ENCODE results near the gene MEGF6.

MEGF6 gene

DNA sequence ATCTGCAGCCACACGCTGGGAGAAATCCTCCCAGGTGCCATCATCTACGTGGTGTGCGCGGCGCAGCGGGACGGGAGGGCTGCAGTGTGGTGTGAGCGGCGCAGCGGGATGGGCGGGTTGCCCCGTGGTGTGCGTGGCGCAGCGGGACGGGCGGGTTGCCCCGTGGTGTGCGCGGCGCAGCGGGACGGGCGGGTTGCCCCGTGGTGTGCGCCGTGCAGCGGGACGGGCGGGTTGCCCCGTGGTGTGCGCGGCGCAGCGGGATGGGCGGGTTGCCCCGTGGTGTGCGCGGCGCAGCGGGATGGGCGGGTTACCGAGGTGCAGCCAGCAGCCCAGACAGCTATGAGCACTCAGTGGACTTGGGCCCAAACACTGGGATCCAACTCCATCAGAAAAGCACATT, 33.9 kb upstream of the MEGF6 start:
- POLR2A ChIA-PET = no interaction called here
- no peak for DNase-seq (ENCODE audit: low read depth, low spot score)
- TF ChIP-seq, protein P1, sequence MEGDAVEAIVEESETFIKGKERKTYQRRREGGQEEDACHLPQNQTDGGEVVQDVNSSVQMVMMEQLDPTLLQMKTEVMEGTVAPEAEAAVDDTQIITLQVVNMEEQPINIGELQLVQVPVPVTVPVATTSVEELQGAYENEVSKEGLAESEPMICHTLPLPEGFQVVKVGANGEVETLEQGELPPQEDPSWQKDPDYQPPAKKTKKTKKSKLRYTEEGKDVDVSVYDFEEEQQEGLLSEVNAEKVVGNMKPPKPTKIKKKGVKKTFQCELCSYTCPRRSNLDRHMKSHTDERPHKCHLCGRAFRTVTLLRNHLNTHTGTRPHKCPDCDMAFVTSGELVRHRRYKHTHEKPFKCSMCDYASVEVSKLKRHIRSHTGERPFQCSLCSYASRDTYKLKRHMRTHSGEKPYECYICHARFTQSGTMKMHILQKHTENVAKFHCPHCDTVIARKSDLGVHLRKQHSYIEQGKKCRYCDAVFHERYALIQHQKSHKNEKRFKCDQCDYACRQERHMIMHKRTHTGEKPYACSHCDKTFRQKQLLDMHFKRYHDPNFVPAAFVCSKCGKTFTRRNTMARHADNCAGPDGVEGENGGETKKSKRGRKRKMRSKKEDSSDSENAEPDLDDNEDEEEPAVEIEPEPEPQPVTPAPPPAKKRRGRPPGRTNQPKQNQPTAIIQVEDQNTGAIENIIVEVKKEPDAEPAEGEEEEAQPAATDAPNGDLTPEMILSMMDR (IDR thresholded peaks at IDR 0.05; ENCODE audit: insufficient read depth, low read length, missing control alignments) = no peak
- H3K4me3 ChIP-seq (ENCODE audit: low read depth, low read length) = no peak overlapping the region
- CTCF ChIA-PET = interaction anchor here (1.2 kb wide), 1 partner anchor 26 kb away, joined by 3 read pairs; no protein-coding TSS in a partner anchor

DNA sequence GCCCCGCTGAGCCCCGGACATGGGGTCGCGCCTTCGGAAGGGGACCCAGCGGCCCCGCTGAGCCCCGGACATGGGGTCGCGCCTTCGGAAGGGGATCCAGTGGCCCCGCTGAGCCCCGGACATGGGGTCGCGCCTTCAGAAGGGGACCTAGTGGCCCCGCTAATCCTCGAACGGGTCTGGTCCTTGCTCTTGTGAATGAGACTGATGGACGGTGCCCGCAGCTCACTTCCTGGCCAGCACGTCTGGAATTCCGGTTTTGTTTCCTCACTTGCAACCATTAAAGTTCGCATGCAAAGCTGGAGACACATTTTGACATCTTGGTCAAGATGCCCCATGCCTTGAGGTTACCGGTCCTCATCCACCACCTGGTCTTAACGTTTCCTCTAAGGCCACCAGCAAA, 33.0 kb upstream of the MEGF6 start:
- ChIA-PET CTCF (interaction anchor here (1.2 kb wide), 1 partner anchor 25 kb away, joined by 3 read pairs; no protein-coding TSS in a partner anchor), POLR2A (no interaction called here)
- no peak for DNase-seq (ENCODE audit: low read depth, low spot score)
- TF ChIP-seq, protein P1 (IDR thresholded peaks at IDR 0.05; ENCODE audit: insufficient read depth, low read length, missing control alignments) = no peak
- H3K4me3 ChIP-seq (ENCODE audit: low read depth, low read length) = no peak overlapping the region

DNA sequence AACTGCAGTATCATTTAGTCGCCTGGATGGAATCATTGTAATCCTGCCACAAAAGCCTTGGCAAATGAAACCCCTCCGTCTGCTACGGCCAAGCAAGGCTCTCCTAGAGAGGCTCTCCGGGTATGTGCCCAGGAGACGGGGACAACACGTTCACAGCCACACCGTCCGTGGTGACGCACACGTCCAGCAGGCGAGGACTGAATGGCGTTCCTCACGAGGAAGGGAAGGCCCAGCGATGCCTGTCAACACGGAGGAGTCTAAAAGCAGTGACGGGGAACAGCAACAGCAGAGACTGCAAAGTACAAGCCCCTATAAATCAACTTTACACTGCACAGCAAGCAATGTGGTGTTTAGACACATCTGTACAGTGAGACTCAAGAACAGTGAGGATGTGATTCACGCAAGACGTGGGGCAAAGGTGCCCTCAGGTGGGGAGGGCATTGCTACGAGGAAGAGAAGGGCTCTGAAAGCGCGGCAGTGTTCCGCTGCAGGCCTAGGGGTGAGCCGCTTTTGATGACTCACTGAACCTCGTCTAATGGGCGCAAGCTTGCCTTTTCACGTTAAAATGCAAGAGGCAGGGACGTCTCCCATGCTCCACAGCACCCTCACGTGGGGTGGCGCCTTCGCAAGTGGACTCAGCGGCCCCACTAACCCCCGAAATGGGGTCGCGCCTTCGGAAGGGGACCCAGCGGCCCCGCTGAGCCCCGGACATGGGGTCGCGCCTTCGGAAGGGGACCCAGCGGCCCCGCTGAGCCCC, 31.8 kb upstream of the MEGF6 start:
- no peak for DNase-seq (ENCODE audit: low read depth, low spot score)
- POLR2A ChIA-PET = no interaction called here
- no peak overlapping the region for H3K4me3 ChIP-seq (ENCODE audit: low read depth, low read length)

DNA sequence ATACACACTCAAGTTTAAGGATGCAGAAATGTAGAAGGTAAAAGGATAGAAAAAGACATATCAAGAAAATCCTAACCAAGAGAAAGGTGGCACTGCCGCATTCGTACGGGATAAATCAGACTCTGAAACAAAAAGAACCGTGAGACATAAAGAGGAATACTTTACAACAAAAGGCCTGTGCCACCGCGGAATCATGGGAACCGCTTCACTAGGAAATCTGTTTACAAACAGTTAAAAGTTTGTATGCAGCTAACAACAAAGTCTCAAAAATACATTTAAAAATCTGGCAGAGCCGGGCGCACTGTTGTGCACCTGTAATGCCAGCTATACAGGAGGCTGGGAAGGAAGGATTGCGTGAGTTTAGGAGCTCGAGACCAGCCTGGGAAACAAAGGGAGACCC, 30.5 kb upstream of the MEGF6 start:
- H3K4me3 ChIP-seq (ENCODE audit: low read depth, low read length) = no peak overlapping the region
- ChIA-PET POLR2A (no interaction called here), CTCF (interaction anchor here (0.8 kb wide), 1 partner anchor 189 kb away, joined by 3 read pairs; no protein-coding TSS in a partner anchor)
- TF ChIP-seq, protein P1 (IDR thresholded peaks at IDR 0.05; ENCODE audit: insufficient read depth, low read length, missing control alignments) = no peak
- no peak for DNase-seq (ENCODE audit: low read depth, low spot score)

More for the DNA sequence above, 31.8 kb upstream of the MEGF6 start:
- TF ChIP-seq, protein P1 (IDR thresholded peaks at IDR 0.05; ENCODE audit: insufficient read depth, low read length, missing control alignments) = no peak
- CTCF ChIA-PET = no interaction called here

DNA sequence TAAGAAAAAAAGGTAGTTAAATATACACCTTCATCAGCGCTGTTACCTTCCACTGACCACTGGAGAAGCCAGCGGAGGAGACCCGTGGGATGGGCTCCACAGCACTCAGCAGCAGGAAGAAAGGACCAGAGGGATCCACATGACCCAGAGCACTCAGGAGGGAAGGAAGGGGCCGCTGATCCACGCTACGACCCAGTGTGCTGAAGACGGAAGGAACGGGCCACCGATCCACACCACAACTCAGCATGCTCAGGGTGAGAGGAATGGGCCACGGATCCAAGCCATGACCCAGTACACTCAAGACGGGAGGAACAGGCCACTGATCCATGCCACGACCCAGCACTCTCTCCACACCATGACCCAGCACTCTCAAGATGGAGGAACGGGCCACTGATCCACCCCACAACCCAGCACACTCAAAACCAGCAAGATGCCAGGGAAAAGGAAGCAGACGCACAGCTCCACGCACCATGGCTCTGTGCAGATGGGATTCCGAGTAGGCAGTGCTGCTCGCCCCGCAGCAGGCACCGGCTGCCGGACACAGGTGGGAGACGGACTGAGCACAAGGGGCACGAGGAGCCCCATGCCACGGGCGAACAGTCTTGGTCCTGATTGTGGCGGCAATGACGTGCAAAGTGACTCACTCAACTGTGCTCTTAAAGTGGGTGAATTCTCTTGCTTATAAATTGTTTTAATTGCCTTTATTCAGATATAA, 29.9 kb upstream of the MEGF6 start:
- no peak for DNase-seq (ENCODE audit: low read depth, low spot score)
- ChIA-PET CTCF (interaction anchor here (0.8 kb wide), 1 partner anchor 188 kb away, joined by 3 read pairs; no protein-coding TSS in a partner anchor), POLR2A (no interaction called here)
- no peak overlapping the region for H3K4me3 ChIP-seq (ENCODE audit: low read depth, low read length)
- TF ChIP-seq, protein P1 (IDR thresholded peaks at IDR 0.05; ENCODE audit: insufficient read depth, low read length, missing control alignments) = no peak

Measured in AG04449 (cell line).